Suprapubic skin (tissue), 4 donors: ENCODE results near the gene LRRC3B. TPM values are rescaled to one million over a fixed set of nuclear protein-coding genes. Genes with fewer than 3 reads are reported as not detected.

Experiments used
- DNase-seq, 2 donors: peaks; one replicate each; pipeline ENCODE4 v3.0.0-alpha.2; 2019; ENCODE audit warnings: low spot score in 2 of 2
- H3K27ac ChIP-seq: fragments of 200-600 bp; sonication (generic); one replicate; pipeline ENCODE4 v1.5.1; 2019
- H3K27me3 ChIP-seq: fragments of 200-600 bp; sonication (generic); one replicate; pipeline ENCODE4 v1.5.1; 2019
- H3K36me3 ChIP-seq: fragments of 200-600 bp; sonication (generic); one replicate; pipeline ENCODE4 v1.5.1; 2019
- H3K4me1 ChIP-seq: fragments of 200-600 bp; sonication (generic); one replicate; pipeline ENCODE4 v1.5.1; 2019
- H3K4me3 ChIP-seq: fragments of 200-600 bp; sonication (generic); one replicate; pipeline ENCODE4 v1.5.1; 2019; ENCODE audit warnings: mild to moderate bottlenecking
- H3K9me3 ChIP-seq: fragments of 200-600 bp; sonication (generic); one replicate; pipeline ENCODE4 v1.5.1; 2019
- CTCF ChIP-seq, 2 donors: fragments of 200-600 bp in 1 of 2; fragments of 450-650 bp in 1 of 2; sonication (generic) in 1 of 2; IDR thresholded peaks; one replicate each; pipeline ENCODE4 v1.5.1; 2016 to 2019; ENCODE audit warnings: antibody characterized with exemption in 2 of 2, mild to moderate bottlenecking in 1 of 2, moderate library complexity in 1 of 2
- EP300 ChIP-seq: sonication (generic); formaldehyde crosslinking; IDR thresholded peaks from one replicate; pipeline ENCODE4 v1.6.1; 2017; ENCODE audit warnings: antibody characterized with exemption
- POLR2A ChIP-seq, 2 donors: fragments of 450-650 bp; IDR thresholded peaks; one replicate each; pipeline ENCODE4 v1.6.1; 2017; ENCODE audit warnings: antibody characterized with exemption in 2 of 2, mild to moderate bottlenecking in 2 of 2, moderate library complexity in 2 of 2
- POLR2AphosphoS5 ChIP-seq, 3 donors: sonication (generic); formaldehyde crosslinking; IDR thresholded peaks; one replicate each; pipeline ENCODE4 v1.6.1; 2017; ENCODE audit warnings: antibody characterized with exemption in 3 of 3
- WGBS: methylation state at CpG from one replicate; pipeline ENCODE4 v1.1.5; 2018; 5-methylcytosine and 5-hydroxymethylcytosine counted together
- total RNA-seq, 4 donors: library from RNA; depleted of rRNA; stranded (reverse); fragments of >200 nt; gene quantifications; one replicate each; pipeline ENCODE4 v1.1.0, GENCODE V29; 2016

Gene LRRC3B
- total RNA-seq, 4 donors from 2014 or later: not detected

- no peaks in the 10 kb centered on the region for H3K4me1 ChIP-seq
- TF ChIP-seq EP300: no peak
- peak in 1 of 2 donors; percentile 34 for TF ChIP-seq CTCF (IDR thresholded peaks at IDR 0.05)
- TF ChIP-seq POLR2A (IDR thresholded peaks at IDR 0.05): no peak
- TF ChIP-seq POLR2AphosphoS5 (IDR thresholded peaks at IDR 0.05): no peak
- H3K27ac ChIP-seq: no peak overlapping the region
- DNase-seq: no peak
- H3K4me3 ChIP-seq: no peak overlapping the region
- H3K36me3 ChIP-seq: no peaks in the 10 kb centered on the region
- no peaks in the 10 kb centered on the region for H3K27me3 ChIP-seq
- 43% methylated on average over 5 of the region's 5 CpGs for WGBS
- peaks cover 3% of the 10 kb centered on the region for H3K9me3 ChIP-seq
These were observed 89.8 kb downstream of the LRRC3B start for GRCh38 chr3:26712211-26713026.

GRCh38 chr3:26713091-26713490 is 90.5 kb downstream of the LRRC3B start:
- no peaks in the 10 kb centered on the region for H3K36me3 ChIP-seq
- H3K27me3 ChIP-seq: no peaks in the 10 kb centered on the region
- no peak overlapping the region for H3K27ac ChIP-seq
- peaks cover 3% of the 10 kb centered on the region for H3K9me3 ChIP-seq
- no peak overlapping the region for H3K4me3 ChIP-seq
- WGBS: 72% methylated on average over 3 of the region's 3 CpGs
- no peaks in the 10 kb centered on the region for H3K4me1 ChIP-seq
- TF ChIP-seq CTCF (IDR thresholded peaks at IDR 0.05) (no peak), POLR2AphosphoS5 (IDR thresholded peaks at IDR 0.05) (no peak), POLR2A (IDR thresholded peaks at IDR 0.05) (no peak), EP300 (no peak)
- no peak for DNase-seq

- WGBS: 79% methylated on average over 3 of the region's 3 CpGs
- Histone ChIP-seq H3K9me3 (peaks cover 3% of the 10 kb centered on the region), H3K36me3 (no peaks in the 10 kb centered on the region), H3K27ac (no peak overlapping the region), H3K4me3 (no peak overlapping the region), H3K4me1 (no peaks in the 10 kb centered on the region), H3K27me3 (no peaks in the 10 kb centered on the region)
- TF ChIP-seq CTCF (IDR thresholded peaks at IDR 0.05) (no peak), POLR2A (IDR thresholded peaks at IDR 0.05) (no peak), POLR2AphosphoS5 (IDR thresholded peaks at IDR 0.05) (no peak), EP300 (no peak)
- DNase-seq: no peak
These were observed 91.9 kb downstream of the LRRC3B start for GRCh38 chr3:26714485-26714884.

GRCh38 chr3:26715431-26715830 is 92.9 kb downstream of the LRRC3B start:
- no peak overlapping the region for H3K27ac ChIP-seq
- TF ChIP-seq POLR2A (IDR thresholded peaks at IDR 0.05): no peak
- no peak for TF ChIP-seq EP300
- TF ChIP-seq POLR2AphosphoS5 (IDR thresholded peaks at IDR 0.05): no peak
- no peak for TF ChIP-seq CTCF (IDR thresholded peaks at IDR 0.05)
- WGBS: 75% methylated on average over 3 of the region's 3 CpGs
- no peaks in the 10 kb centered on the region for H3K9me3 ChIP-seq
- no peak for DNase-seq
- H3K36me3 ChIP-seq: no peaks in the 10 kb centered on the region
- no peaks in the 10 kb centered on the region for H3K27me3 ChIP-seq
- no peaks in the 10 kb centered on the region for H3K4me1 ChIP-seq
- H3K4me3 ChIP-seq: no peak overlapping the region

- Histone ChIP-seq H3K27ac (no peak overlapping the region), H3K4me1 (no peaks in the 10 kb centered on the region), H3K27me3 (no peaks in the 10 kb centered on the region), H3K4me3 (no peak overlapping the region), H3K36me3 (no peaks in the 10 kb centered on the region), H3K9me3 (no peaks in the 10 kb centered on the region)
- TF ChIP-seq CTCF (IDR thresholded peaks at IDR 0.05): no peak
- TF ChIP-seq POLR2AphosphoS5 (IDR thresholded peaks at IDR 0.05): no peak
- TF ChIP-seq POLR2A (IDR thresholded peaks at IDR 0.05): no peak
- TF ChIP-seq EP300: no peak
- DNase-seq: no peak
- WGBS: 45% methylated on average over 1 of the region's 1 CpG
These were observed 95.7 kb downstream of the LRRC3B start for GRCh38 chr3:26718315-26718714.
